Trophoblast cell (in vitro differentiated cells and primary cell): ENCODE results near the gene ANKRD33B.

Experiments
- DNase-seq, 2 donors: peaks; one replicate each; pipeline ENCODE4 v3.0.0-alpha.2; 2016
- H2AFZ ChIP-seq: 2 replicates; pipeline ENCODE4 v1.6.1; 2013; ENCODE audit warnings: low read length, moderate library complexity, mild to moderate bottlenecking; ENCODE audit not compliant: insufficient read depth, poor library complexity
- H2AK5ac ChIP-seq: 2 replicates; pipeline ENCODE4 v1.6.1; 2013; ENCODE audit warnings: mild to moderate bottlenecking, low read length
- H2BK120ac ChIP-seq: 2 replicates; pipeline ENCODE4 v1.6.1; 2013; ENCODE audit warnings: low read length, mild to moderate bottlenecking, moderate library complexity; ENCODE audit not compliant: insufficient read depth, poor library complexity
- H2BK12ac ChIP-seq: 2 replicates; pipeline ENCODE4 v1.6.1; 2013; ENCODE audit warnings: mild to moderate bottlenecking, low read length, moderate library complexity
- H2BK5ac ChIP-seq: 2 replicates; pipeline ENCODE4 v1.6.1; 2013; ENCODE audit warnings: low read length, low read depth, moderate library complexity, mild to moderate bottlenecking; ENCODE audit not compliant: poor library complexity
- H3K14ac ChIP-seq: 2 replicates; pipeline ENCODE4 v1.6.1; 2013; ENCODE audit warnings: mild to moderate bottlenecking, low read length
- H3K18ac ChIP-seq: 2 replicates; pipeline ENCODE4 v1.6.1; 2013; ENCODE audit warnings: mild to moderate bottlenecking, low read length
- H3K23ac ChIP-seq: 2 replicates; pipeline ENCODE4 v1.6.1; 2013; ENCODE audit warnings: low read length
- H3K27ac ChIP-seq: 2 replicates; pipeline ENCODE4 v1.5.1; 2013; ENCODE audit warnings: low read depth, mild to moderate bottlenecking, inconsistent platforms, low read length, moderate library complexity
- H3K27me3 ChIP-seq: 2 replicates; pipeline ENCODE4 v1.6.1; 2013; ENCODE audit warnings: inconsistent platforms, mild to moderate bottlenecking, low read length, moderate library complexity; ENCODE audit not compliant: insufficient read depth
- H3K36me3 ChIP-seq, 2 experiments: 1 replicate in 1 of 2; 2 replicates in 1 of 2; pipeline ENCODE4 v1.6.1; 2013; ENCODE audit warnings: low read length in 2 of 2, mild to moderate bottlenecking in 2 of 2, moderate library complexity in 1 of 2; ENCODE audit not compliant: insufficient read depth in 2 of 2, control insufficient read depth in 1 of 2
- H3K4ac ChIP-seq: 2 replicates; pipeline ENCODE4 v1.6.1; 2013; ENCODE audit warnings: low read depth, mild to moderate bottlenecking, low read length, moderate library complexity
- H3K4me1 ChIP-seq, 2 experiments: 1 replicate in 1 of 2; 2 replicates in 1 of 2; pipeline ENCODE4 v1.6.1; 2013; ENCODE audit warnings: low read length in 2 of 2, mild to moderate bottlenecking in 2 of 2, moderate library complexity in 1 of 2; ENCODE audit not compliant: insufficient read depth in 2 of 2, control insufficient read depth in 1 of 2
- H3K4me2 ChIP-seq: 2 replicates; pipeline ENCODE4 v1.6.1; 2013; ENCODE audit warnings: inconsistent platforms, mild to moderate bottlenecking, low read length, moderate library complexity
- H3K4me3 ChIP-seq: 2 replicates; pipeline ENCODE4 v1.5.1; 2013; ENCODE audit warnings: mild to moderate bottlenecking, low read depth, low read length, inconsistent platforms
- H3K79me1 ChIP-seq: one replicate; pipeline ENCODE4 v1.6.1; 2013; ENCODE audit warnings: low read length
- H3K79me2 ChIP-seq: 2 replicates; pipeline ENCODE4 v1.6.1; 2013; ENCODE audit warnings: low read length, mild to moderate bottlenecking; ENCODE audit not compliant: control insufficient read depth, insufficient read depth, poor library complexity
- H3K9ac ChIP-seq: 2 replicates; pipeline ENCODE4 v1.6.1; 2013; ENCODE audit warnings: mild to moderate bottlenecking, low read length
- H3K9me3 ChIP-seq: 2 replicates; pipeline ENCODE4 v1.6.1; 2013; ENCODE audit warnings: low read depth, mild to moderate bottlenecking, control low read depth, inconsistent platforms, low read length; ENCODE audit not compliant: insufficient read depth
- H4K12ac ChIP-seq: 2 replicates; pipeline ENCODE4 v1.6.1; 2013; ENCODE audit warnings: low read depth, mild to moderate bottlenecking, low read length, moderate library complexity
- H4K8ac ChIP-seq: 2 replicates; pipeline ENCODE4 v1.6.1; 2013; ENCODE audit warnings: low read depth, mild to moderate bottlenecking, low read length, moderate library complexity
- H4K91ac ChIP-seq: one replicate; pipeline ENCODE4 v1.6.1; 2013; ENCODE audit warnings: low read depth, mild to moderate bottlenecking, low read length, moderate library complexity
- WGBS: extraction: QIAGEN DNeasy Blood & Tissue Kit; methylation state at CpG from one replicate; pipeline ENCODE4 v1.1.7; 2013; ENCODE audit warnings: missing lambda C conversion rate; ENCODE audit not compliant: insufficient read length, insufficient coverage; ENCODE audit errors: extremely low coverage; 5-methylcytosine and 5-hydroxymethylcytosine counted together

ANKRD33B gene

GRCh38 chr5:10588779-10589447 lies 25.0 kb downstream of the ANKRD33B start:
- H3K4ac ChIP-seq = no peak overlapping the region
- H2BK12ac ChIP-seq = no peak overlapping the region
- peak overlapping the region; percentile 33 for H3K18ac ChIP-seq
- no peak overlapping the region for H4K91ac ChIP-seq
- H3K14ac ChIP-seq = no peak overlapping the region
- H2AK5ac ChIP-seq = no peak overlapping the region
- H3K4me1 ChIP-seq = peaks cover 6 to 15% of the 10 kb centered on the region in 2 experiments
- H3K79me1 ChIP-seq = peaks cover 3% of the 10 kb centered on the region
- no peak overlapping the region for H3K4me3 ChIP-seq
- no peaks in the 10 kb centered on the region for H3K9me3 ChIP-seq
- H3K27me3 ChIP-seq = no peaks in the 10 kb centered on the region
- no peak overlapping the region for H3K27ac ChIP-seq
- H3K9ac ChIP-seq = no peak overlapping the region
- WGBS = no CpG with 5 or more reads among the region's 11 CpGs
- H3K79me2 ChIP-seq = peaks cover 1% of the 10 kb centered on the region
- H2BK120ac ChIP-seq = no peak overlapping the region
- DNase-seq = no peak
- no peak overlapping the region for H4K8ac ChIP-seq
- peaks cover 0 to 2% of the 10 kb centered on the region in 2 experiments for H3K36me3 ChIP-seq
- H3K23ac ChIP-seq = peak overlapping the region; percentile 77
- no peak overlapping the region for H4K12ac ChIP-seq
- H2BK5ac ChIP-seq = no peak overlapping the region
- H3K4me2 ChIP-seq = no peak overlapping the region
- H2AFZ ChIP-seq = no peak overlapping the region

DNA sequence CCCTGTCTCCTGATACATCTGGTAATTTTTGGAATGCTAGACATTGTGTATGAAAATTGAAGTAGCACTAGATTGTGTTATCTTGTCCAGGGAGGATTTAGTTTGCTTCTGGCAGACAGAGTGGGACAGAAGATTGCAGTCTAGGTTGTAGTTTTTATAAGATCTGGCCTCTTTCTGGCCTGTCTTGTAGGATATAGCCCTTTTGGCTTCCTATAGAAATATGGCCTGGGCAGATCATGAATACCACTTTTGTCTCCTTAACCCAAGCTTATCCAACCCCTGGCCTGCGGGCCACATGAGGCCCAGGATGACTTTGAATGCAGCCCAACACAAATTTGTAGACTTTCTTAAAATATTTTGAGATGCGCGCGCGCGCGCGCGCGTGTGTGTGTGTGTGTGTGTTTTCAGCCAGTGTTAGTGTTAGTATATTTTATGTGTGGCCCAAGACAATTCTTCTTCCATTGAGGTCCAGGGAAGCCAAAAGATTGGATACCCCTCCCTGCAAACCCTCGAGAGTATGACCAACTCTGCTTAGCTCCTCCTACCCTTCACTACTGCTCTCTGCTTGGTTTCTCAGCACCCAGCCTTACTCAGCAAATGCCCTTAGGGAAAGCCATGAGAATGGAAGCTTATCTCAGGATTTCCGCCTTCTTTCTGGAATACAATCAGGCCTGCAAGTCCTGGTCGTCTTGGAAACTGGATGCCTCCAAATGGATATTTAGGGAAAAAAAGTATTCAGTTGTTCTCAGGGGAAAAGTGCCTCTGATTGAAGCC lies 26.5 kb downstream of the ANKRD33B start:
- no peak overlapping the region for H3K9ac ChIP-seq
- no peak overlapping the region for H3K4me2 ChIP-seq
- H4K12ac ChIP-seq = no peak overlapping the region
- H3K18ac ChIP-seq = no peak overlapping the region
- no peak overlapping the region for H3K23ac ChIP-seq
- peaks cover 5% of the 10 kb centered on the region for H3K79me1 ChIP-seq
- DNase-seq = peak; percentile 76 to 81
- no peak overlapping the region for H3K14ac ChIP-seq
- no peak overlapping the region for H4K91ac ChIP-seq
- H3K36me3 ChIP-seq = peaks cover 0 to 2% of the 10 kb centered on the region in 2 experiments
- no peak overlapping the region for H3K27ac ChIP-seq
- no CpG with 5 or more reads among the region's 13 CpGs for WGBS
- peak overlapping the region; percentile 6 for H2AFZ ChIP-seq
- H4K8ac ChIP-seq = no peak overlapping the region
- H3K9me3 ChIP-seq = no peaks in the 10 kb centered on the region
- no peaks in the 10 kb centered on the region for H3K27me3 ChIP-seq
- H3K4ac ChIP-seq = no peak overlapping the region
- no peak overlapping the region for H2BK120ac ChIP-seq
- peaks cover 16 to 20% of the 10 kb centered on the region in 2 experiments for H3K4me1 ChIP-seq
- peaks cover 3% of the 10 kb centered on the region for H3K79me2 ChIP-seq
- no peak overlapping the region for H3K4me3 ChIP-seq
- peak overlapping the region; percentile 50 for H2BK12ac ChIP-seq
- H2AK5ac ChIP-seq = no peak overlapping the region
- no peak overlapping the region for H2BK5ac ChIP-seq

GRCh38 chr5:10591159-10591558 lies 27.3 kb downstream of the ANKRD33B start:
- no peak overlapping the region for H2BK120ac ChIP-seq
- no peak overlapping the region for H2AK5ac ChIP-seq
- no peak overlapping the region for H3K18ac ChIP-seq
- peaks cover 0 to 2% of the 10 kb centered on the region in 2 experiments for H3K36me3 ChIP-seq
- H3K23ac ChIP-seq = no peak overlapping the region
- peak overlapping the region; percentile 18 for H4K91ac ChIP-seq
- H3K27me3 ChIP-seq = no peaks in the 10 kb centered on the region
- no CpG with 5 or more reads among the region's 6 CpGs for WGBS
- H4K8ac ChIP-seq = no peak overlapping the region
- peaks cover 3% of the 10 kb centered on the region for H3K79me2 ChIP-seq
- H3K14ac ChIP-seq = no peak overlapping the region
- no peak overlapping the region for H3K4ac ChIP-seq
- peaks cover 19 to 25% of the 10 kb centered on the region in 2 experiments for H3K4me1 ChIP-seq
- DNase-seq = no peak
- no peak overlapping the region for H2AFZ ChIP-seq
- no peak overlapping the region for H2BK12ac ChIP-seq
- no peak overlapping the region for H3K4me3 ChIP-seq
- H4K12ac ChIP-seq = no peak overlapping the region
- no peak overlapping the region for H2BK5ac ChIP-seq
- H3K9me3 ChIP-seq = no peaks in the 10 kb centered on the region
- no peak overlapping the region for H3K27ac ChIP-seq
- no peak overlapping the region for H3K4me2 ChIP-seq
- no peak overlapping the region for H3K9ac ChIP-seq
- peaks cover 5% of the 10 kb centered on the region for H3K79me1 ChIP-seq

GRCh38 chr5:10591966-10592365 lies 28.1 kb downstream of the ANKRD33B start:
- H3K4ac ChIP-seq = no peak overlapping the region
- H2BK12ac ChIP-seq = no peak overlapping the region
- H3K4me2 ChIP-seq = no peak overlapping the region
- H3K18ac ChIP-seq = no peak overlapping the region
- H3K14ac ChIP-seq = no peak overlapping the region
- H3K23ac ChIP-seq = no peak overlapping the region
- no peak overlapping the region for H3K9ac ChIP-seq
- H2AFZ ChIP-seq = no peak overlapping the region
- H4K91ac ChIP-seq = no peak overlapping the region
- no peaks in the 10 kb centered on the region for H3K27me3 ChIP-seq
- H4K12ac ChIP-seq = no peak overlapping the region
- H3K79me1 ChIP-seq = peaks cover 5% of the 10 kb centered on the region
- H3K27ac ChIP-seq = no peak overlapping the region
- H2AK5ac ChIP-seq = no peak overlapping the region
- DNase-seq = no peak
- no peak overlapping the region for H4K8ac ChIP-seq
- H3K79me2 ChIP-seq = peaks cover 3% of the 10 kb centered on the region
- no peak overlapping the region for H3K4me3 ChIP-seq
- H3K36me3 ChIP-seq = peaks cover 0 to 2% of the 10 kb centered on the region in 2 experiments
- no peaks in the 10 kb centered on the region for H3K9me3 ChIP-seq
- H2BK120ac ChIP-seq = no peak overlapping the region
- WGBS = no CpG with 5 or more reads among the region's 3 CpGs
- H2BK5ac ChIP-seq = no peak overlapping the region
- peaks cover 19 to 26% of the 10 kb centered on the region in 2 experiments for H3K4me1 ChIP-seq
